ENCODE results near the gene ZHX3. TPM values are rescaled to one million over a fixed set of nuclear protein-coding genes. Genes with fewer than 3 reads are reported as not detected.

Gene ZHX3
- polyA plus RNA-seq, 3 donors: 0.58 to 3.2 (median 1.1) TPM

DNA sequence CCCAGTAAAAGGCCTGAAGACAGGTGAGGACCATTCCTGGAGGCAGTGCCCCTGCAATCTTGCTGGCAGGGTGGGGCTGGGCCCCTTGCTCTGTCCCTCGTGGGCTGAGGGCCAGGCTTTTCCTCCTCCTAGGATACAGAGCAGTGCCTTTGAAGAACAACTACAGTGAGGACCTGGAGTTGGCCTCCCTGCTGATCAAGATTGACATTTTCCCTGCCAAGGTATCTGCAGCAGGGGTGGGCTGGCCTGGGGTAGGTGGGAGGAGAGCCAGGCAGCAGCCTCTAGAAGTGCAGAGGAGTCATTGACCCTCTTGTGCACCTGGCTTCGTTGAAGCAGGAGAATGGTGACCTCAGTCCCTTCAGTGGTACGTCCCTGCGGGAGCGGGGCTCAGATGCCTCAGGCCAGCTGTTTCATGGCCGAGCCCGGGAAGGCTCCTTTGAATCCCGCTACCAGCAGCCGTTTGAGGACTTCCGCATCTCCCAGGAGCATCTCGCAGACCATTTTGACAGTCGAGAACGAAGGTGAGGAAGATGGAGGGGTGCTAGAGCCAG, 143.7 kb downstream of the ZHX3 start:
- no peaks in the 10 kb centered on the region for H3K4me1 Mint-ChIP-seq
- H3K4me2 ChIP-seq (replicated peaks; ENCODE audit: extremely low read depth, low read length, poor library complexity, severe bottlenecking): no peak overlapping the region
- 97% methylated on average over 13 of the region's 13 CpGs for whole genome bisulfite sequencing (ENCODE audit: insufficient coverage)
- intact Hi-C loops (cut with micrococcal nuclease): loop anchor here (1.0 to 10.0 kb wide), 2 partner anchors 51 to 166 kb away; partner anchors contain the start of gene LPIN3 (in 2 of the 2)
- no peak overlapping the region for H3K27ac Mint-ChIP-seq
- no peak overlapping the region for H3K27ac ChIP-seq (ENCODE audit: low read depth in 1 of 2, low read length in 2 of 2)
- H3K4me3 Mint-ChIP-seq: no peak overlapping the region
- peaks cover 0 to 4% of the 10 kb centered on the region in 2 donors for H3K27me3 ChIP-seq (ENCODE audit: control insufficient read depth in 2 of 2, insufficient read depth in 2 of 2, low read length in 2 of 2)
- DNase-seq: no peak
- H4K20me1 ChIP-seq (ENCODE audit: insufficient read depth, low read length): no peaks in the 10 kb centered on the region
- H3K4me3 ChIP-seq (replicated peaks in 1 of 3; ENCODE audit: low read depth in 2 of 3, low read length in 3 of 3): no peak overlapping the region
- no peaks in the 10 kb centered on the region for H3K4me1 ChIP-seq (ENCODE audit: control insufficient read depth in 1 of 2, insufficient read depth in 2 of 2, low read length in 2 of 2)
- TF ChIP-seq, protein P1, sequence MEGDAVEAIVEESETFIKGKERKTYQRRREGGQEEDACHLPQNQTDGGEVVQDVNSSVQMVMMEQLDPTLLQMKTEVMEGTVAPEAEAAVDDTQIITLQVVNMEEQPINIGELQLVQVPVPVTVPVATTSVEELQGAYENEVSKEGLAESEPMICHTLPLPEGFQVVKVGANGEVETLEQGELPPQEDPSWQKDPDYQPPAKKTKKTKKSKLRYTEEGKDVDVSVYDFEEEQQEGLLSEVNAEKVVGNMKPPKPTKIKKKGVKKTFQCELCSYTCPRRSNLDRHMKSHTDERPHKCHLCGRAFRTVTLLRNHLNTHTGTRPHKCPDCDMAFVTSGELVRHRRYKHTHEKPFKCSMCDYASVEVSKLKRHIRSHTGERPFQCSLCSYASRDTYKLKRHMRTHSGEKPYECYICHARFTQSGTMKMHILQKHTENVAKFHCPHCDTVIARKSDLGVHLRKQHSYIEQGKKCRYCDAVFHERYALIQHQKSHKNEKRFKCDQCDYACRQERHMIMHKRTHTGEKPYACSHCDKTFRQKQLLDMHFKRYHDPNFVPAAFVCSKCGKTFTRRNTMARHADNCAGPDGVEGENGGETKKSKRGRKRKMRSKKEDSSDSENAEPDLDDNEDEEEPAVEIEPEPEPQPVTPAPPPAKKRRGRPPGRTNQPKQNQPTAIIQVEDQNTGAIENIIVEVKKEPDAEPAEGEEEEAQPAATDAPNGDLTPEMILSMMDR (IDR thresholded peaks at IDR 0.05): no peak
- no peaks in the 10 kb centered on the region for H3K9me3 ChIP-seq (replicated peaks in 1 of 2; ENCODE audit: control insufficient read depth in 1 of 2, insufficient read depth in 1 of 2, low read length in 2 of 2)
- H3K36me3 ChIP-seq (replicated peaks in 1 of 2; ENCODE audit: control insufficient read depth in 1 of 2, insufficient read depth in 2 of 2, low read length in 2 of 2): no peaks in the 10 kb centered on the region
- peaks cover 0 to 1% (median 0%) of the 10 kb centered on the region in 7 donors for H3K9me3 Mint-ChIP-seq
- H3K79me2 ChIP-seq (ENCODE audit: insufficient read depth, low read length): no peaks in the 10 kb centered on the region
- H3K9ac ChIP-seq (ENCODE audit: insufficient read depth, low read length, poor library complexity, severe bottlenecking): no peak overlapping the region
- H3K36me3 Mint-ChIP-seq: peaks cover 3 to 19% of the 10 kb centered on the region in 2 donors
- no peak overlapping the region for H2AFZ ChIP-seq (ENCODE audit: insufficient read depth, low read depth, low read length, poor library complexity, severe bottlenecking)
- H3K27me3 Mint-ChIP-seq (ENCODE audit: low read depth in 3 of 3): peaks cover 17 to 41% (median 18%) of the 10 kb centered on the region in 3 donors

DNA sequence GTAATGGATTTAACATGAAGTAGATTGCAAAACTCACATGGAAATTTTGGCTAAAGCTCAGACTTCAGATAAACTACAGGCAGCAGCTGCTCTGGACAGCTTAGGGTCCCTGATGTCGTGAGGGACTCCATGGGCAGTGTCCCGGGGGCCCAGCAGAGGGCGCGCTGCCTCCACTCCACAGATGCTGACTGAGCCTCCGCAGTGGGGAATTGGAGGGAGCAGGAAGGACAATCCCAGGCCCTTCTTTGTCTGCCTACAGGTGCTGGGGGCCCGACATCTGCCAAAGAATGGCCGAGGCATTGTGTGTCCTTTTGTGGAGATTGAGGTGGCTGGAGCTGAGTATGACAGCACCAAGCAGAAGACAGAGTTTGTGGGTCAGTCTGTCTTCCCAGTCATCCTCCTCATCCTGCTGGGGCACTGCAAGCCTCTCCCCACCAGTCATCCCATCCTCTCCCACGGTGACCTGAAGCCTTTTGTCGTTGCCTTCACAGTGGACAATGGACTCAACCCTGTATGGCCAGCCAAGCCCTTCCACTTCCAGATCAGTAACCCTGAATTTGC, 144.3 kb downstream of the ZHX3 start:
- intact Hi-C loops (cut with micrococcal nuclease): loop anchor here (1.0 to 10.0 kb wide), 2 partner anchors 52 to 167 kb away; partner anchors contain the start of gene LPIN3 (in 2 of the 2)
- peak; percentile 40 to 58 (median 52) for DNase-seq
- Histone ChIP-seq H3K9me3 (replicated peaks in 1 of 2; ENCODE audit: control insufficient read depth in 1 of 2, insufficient read depth in 1 of 2, low read length in 2 of 2) (no peaks in the 10 kb centered on the region), H3K27me3 (ENCODE audit: control insufficient read depth in 2 of 2, insufficient read depth in 2 of 2, low read length in 2 of 2) (peaks cover 0 to 4% of the 10 kb centered on the region in 2 donors), H3K79me2 (ENCODE audit: insufficient read depth, low read length) (no peaks in the 10 kb centered on the region), H3K27ac (ENCODE audit: low read depth in 1 of 2, low read length in 2 of 2) (no peak overlapping the region), H3K9ac (ENCODE audit: insufficient read depth, low read length, poor library complexity, severe bottlenecking) (no peak overlapping the region), H3K36me3 (replicated peaks in 1 of 2; ENCODE audit: control insufficient read depth in 1 of 2, insufficient read depth in 2 of 2, low read length in 2 of 2) (no peaks in the 10 kb centered on the region), H4K20me1 (ENCODE audit: insufficient read depth, low read length) (no peaks in the 10 kb centered on the region), H3K4me2 (replicated peaks; ENCODE audit: extremely low read depth, low read length, poor library complexity, severe bottlenecking) (no peak overlapping the region), H3K4me3 (replicated peaks in 1 of 3; ENCODE audit: low read depth in 2 of 3, low read length in 3 of 3) (no peak overlapping the region), H3K4me1 (ENCODE audit: control insufficient read depth in 1 of 2, insufficient read depth in 2 of 2, low read length in 2 of 2) (no peaks in the 10 kb centered on the region), H2AFZ (ENCODE audit: insufficient read depth, low read depth, low read length, poor library complexity, severe bottlenecking) (no peak overlapping the region)
- Mint-ChIP-seq H3K27me3 (ENCODE audit: low read depth in 3 of 3) (peaks cover 22 to 47% (median 23%) of the 10 kb centered on the region in 3 donors), H3K9me3 (peaks cover 0 to 1% (median 0%) of the 10 kb centered on the region in 7 donors), H3K27ac (no peak overlapping the region), H3K4me3 (no peak overlapping the region), H3K4me1 (no peaks in the 10 kb centered on the region), H3K36me3 (peaks cover 3 to 14% of the 10 kb centered on the region in 2 donors)
- WGBS (ENCODE audit: insufficient coverage): 9% methylated on average over 5 of the region's 9 CpGs
- TF ChIP-seq, protein P1 (IDR thresholded peaks at IDR 0.05): peak; percentile 95

Measured in CD14-positive monocyte (primary cell).